PC-9 (cell line): Measurements from ENCODE around the gene LRRC1. TPM values are rescaled to one million over a fixed set of nuclear protein-coding genes. Genes with fewer than 3 reads are reported as not detected.

Experiments
- BruUV-seq: library from RNA; stranded (reverse); fragments of 400-500 nt; replicated peaks from 2 replicates; lab custom pipeline; 2021; lab: Mats Ljungman, UMichigan
- CTCF ChIA-PET: fragments of 300-600 bp; sonication (Branson Sonifier 250); formaldehyde crosslinking; loops from one replicate; lab custom pipeline; 2022; ENCODE audit warnings: antibody characterized with exemption; lab: Charles Lee
- POLR2A ChIA-PET: fragments of 300-600 bp; sonication (Branson Sonifier 250); formaldehyde crosslinking; loops from one replicate; lab custom pipeline; 2022; ENCODE audit warnings: antibody characterized with exemption; ENCODE audit not compliant: unreplicated experiment; lab: Charles Lee
- DNase-seq, 2 experiments: peaks; one replicate each; pipeline versions ENCODE4 v3.0.0 to v3.0.0-alpha.2; 2015 to 2022; ENCODE audit warnings: mixed read lengths in 1 of 2
- H2AFZ ChIP-seq: fragments of 200-600 bp; sonication (generic); 2 replicates; pipeline ENCODE4 v1.8.1; 2017; ENCODE audit warnings: antibody characterized with exemption
- H3F3A ChIP-seq: fragments of 200-600 bp; sonication (generic); 2 replicates; pipeline ENCODE4 v1.8.1; 2017; ENCODE audit warnings: antibody characterized with exemption, mild to moderate bottlenecking, low read depth; ENCODE audit not compliant: insufficient read depth
- H3K27ac ChIP-seq: fragments of 200-600 bp; sonication (generic); 2 replicates; pipeline ENCODE4 v1.6.1; 2016; ENCODE audit warnings: mixed run types
- H3K27me3 ChIP-seq: fragments of 200-600 bp; sonication (generic); 2 replicates; pipeline ENCODE4 v1.6.1; 2016; ENCODE audit warnings: low read depth, mixed run types; ENCODE audit not compliant: insufficient read depth
- H3K36me3 ChIP-seq: fragments of 200-600 bp; sonication (generic); 2 replicates; pipeline ENCODE4 v1.6.1; 2016; ENCODE audit warnings: low read depth, mixed run types
- H3K4me1 ChIP-seq: fragments of 200-600 bp; sonication (generic); replicated peaks from 2 replicates; pipeline ENCODE4 v1.6.1; 2016; ENCODE audit warnings: mixed run types; ENCODE audit not compliant: insufficient read depth
- H3K4me2 ChIP-seq: fragments of 200-600 bp; sonication (generic); 2 replicates; pipeline ENCODE4 v1.6.1; 2017; ENCODE audit warnings: mixed run types
- H3K4me3 ChIP-seq: fragments of 200-600 bp; sonication (generic); 2 replicates; pipeline ENCODE4 v1.6.1; 2016; ENCODE audit warnings: mixed run types
- H3K79me2 ChIP-seq: fragments of 200-600 bp; sonication (generic); 2 replicates; pipeline ENCODE4 v1.6.1; 2017; ENCODE audit warnings: low read depth, mixed run types
- H3K9me2 ChIP-seq: fragments of 200-600 bp; sonication (generic); 2 replicates; pipeline ENCODE4 v1.8.1; 2017; ENCODE audit warnings: mild to moderate bottlenecking; ENCODE audit not compliant: insufficient read depth
- H3K9me3 ChIP-seq: fragments of 200-600 bp; sonication (generic); 2 replicates; pipeline ENCODE4 v1.8.1; 2016; ENCODE audit warnings: low read depth; ENCODE audit not compliant: insufficient read depth
- H4K20me1 ChIP-seq: fragments of 200-600 bp; sonication (generic); 2 replicates; pipeline ENCODE4 v1.8.1; 2017; ENCODE audit not compliant: insufficient read depth
- EZH2 ChIP-seq: fragments of 200-600 bp; sonication (generic); IDR thresholded peaks from 2 replicates; pipeline ENCODE4 v1.8.0; 2017; ENCODE audit warnings: antibody characterized with exemption, low read depth
- intact Hi-C: fragments of 100-400 bp; cut with micrococcal nuclease; formaldehyde crosslinking; loops from one replicate; pipeline ENCODE4 v1.10.0; 2022; ENCODE audit not compliant: unreplicated experiment
- total RNA-seq: library from RNA; stranded (reverse); gene quantifications from 2 replicates; pipeline ENCODE4 v1.2.3, GENCODE V29; 2021
- TF ChIP-seq, protein P1 (sequence below): fragments of 200-600 bp; sonication (generic); conservative IDR thresholded peaks from 2 replicates; pipeline ENCODE4 v1.6.1; 2017; ENCODE audit warnings: mixed run types, antibody characterized with exemption, mild to moderate bottlenecking, moderate library complexity

Gene LRRC1
- total RNA-seq, 1 experiment from 2014 or later, result 26.4 TPM

DNA sequence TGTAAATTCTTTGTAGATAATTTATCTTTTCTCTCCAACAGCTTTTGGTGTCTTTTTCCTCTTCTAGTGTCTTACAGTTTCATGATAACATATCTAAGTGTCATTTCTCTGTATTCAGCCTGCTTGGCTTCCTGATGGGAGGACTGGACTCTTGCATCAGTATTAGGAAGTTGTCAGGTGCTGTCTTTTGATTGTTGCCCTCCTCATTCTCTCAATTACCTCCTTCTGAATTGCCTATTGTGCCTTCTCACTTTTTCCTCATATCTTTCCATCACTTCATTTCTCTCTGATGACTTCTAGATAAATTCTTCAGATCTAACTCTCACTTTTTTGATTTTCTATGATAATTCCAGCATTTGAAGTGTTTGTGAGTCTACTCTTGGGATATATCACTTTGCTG is 162.0 kb downstream of the LRRC1 start:
- Histone ChIP-seq H3F3A (no peaks in the 10 kb centered on the region), H3K4me1 (no peaks in the 10 kb centered on the region), H3K9me2 (no peaks in the 10 kb centered on the region), H3K4me3 (no peak overlapping the region), H3K9me3 (no peaks in the 10 kb centered on the region), H3K4me2 (no peak overlapping the region), H3K27ac (no peak overlapping the region), H3K36me3 (no peaks in the 10 kb centered on the region), H2AFZ (no peak overlapping the region), H3K79me2 (no peaks in the 10 kb centered on the region), H3K27me3 (no peaks in the 10 kb centered on the region), H4K20me1 (no peaks in the 10 kb centered on the region)
- no peak for DNase-seq
- BruUV-seq, result no TSS peak
- intact Hi-C loops, result loop anchor here (1.0 to 10.0 kb wide), 7 partner anchors 163 to 852 kb away; no protein-coding TSS in a partner anchor
- no peak for TF ChIP-seq EZH2
- TF ChIP-seq, protein P1, sequence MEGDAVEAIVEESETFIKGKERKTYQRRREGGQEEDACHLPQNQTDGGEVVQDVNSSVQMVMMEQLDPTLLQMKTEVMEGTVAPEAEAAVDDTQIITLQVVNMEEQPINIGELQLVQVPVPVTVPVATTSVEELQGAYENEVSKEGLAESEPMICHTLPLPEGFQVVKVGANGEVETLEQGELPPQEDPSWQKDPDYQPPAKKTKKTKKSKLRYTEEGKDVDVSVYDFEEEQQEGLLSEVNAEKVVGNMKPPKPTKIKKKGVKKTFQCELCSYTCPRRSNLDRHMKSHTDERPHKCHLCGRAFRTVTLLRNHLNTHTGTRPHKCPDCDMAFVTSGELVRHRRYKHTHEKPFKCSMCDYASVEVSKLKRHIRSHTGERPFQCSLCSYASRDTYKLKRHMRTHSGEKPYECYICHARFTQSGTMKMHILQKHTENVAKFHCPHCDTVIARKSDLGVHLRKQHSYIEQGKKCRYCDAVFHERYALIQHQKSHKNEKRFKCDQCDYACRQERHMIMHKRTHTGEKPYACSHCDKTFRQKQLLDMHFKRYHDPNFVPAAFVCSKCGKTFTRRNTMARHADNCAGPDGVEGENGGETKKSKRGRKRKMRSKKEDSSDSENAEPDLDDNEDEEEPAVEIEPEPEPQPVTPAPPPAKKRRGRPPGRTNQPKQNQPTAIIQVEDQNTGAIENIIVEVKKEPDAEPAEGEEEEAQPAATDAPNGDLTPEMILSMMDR, result no peak
- ChIA-PET CTCF (interaction anchor here (0.7 to 2.1 kb wide), 10 partner anchors 30 to 1097 kb away, joined by 3 to 23 read pairs (median 10); partner anchors contain the start of gene LRRC1), POLR2A (no interaction called here)

DNA sequence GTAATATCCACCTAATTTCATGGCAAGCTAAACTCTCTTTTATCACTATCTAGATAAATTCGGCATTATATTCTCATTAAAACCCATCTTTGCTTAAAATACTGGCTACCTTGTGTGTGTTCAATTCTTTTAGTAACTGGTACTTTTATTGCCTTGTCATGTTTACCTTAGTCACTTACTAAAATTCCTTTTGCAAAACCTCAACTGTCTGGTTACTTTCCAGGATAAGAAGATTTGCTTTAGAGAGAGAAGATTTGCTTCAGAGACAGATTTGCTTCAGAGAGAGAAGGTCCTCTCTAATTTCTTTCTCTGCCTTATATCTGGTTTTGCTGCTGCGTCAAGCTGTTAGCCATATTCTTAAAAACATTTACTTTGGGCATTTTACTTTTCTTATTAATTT is 164.9 kb downstream of the LRRC1 start:
- Histone ChIP-seq H3K79me2 (no peaks in the 10 kb centered on the region), H3K9me3 (no peaks in the 10 kb centered on the region), H3K27ac (no peak overlapping the region), H3K4me3 (no peak overlapping the region), H3K9me2 (no peaks in the 10 kb centered on the region), H4K20me1 (no peaks in the 10 kb centered on the region), H3K4me2 (no peak overlapping the region), H3F3A (no peaks in the 10 kb centered on the region), H3K36me3 (no peaks in the 10 kb centered on the region), H3K4me1 (no peaks in the 10 kb centered on the region), H2AFZ (no peak overlapping the region), H3K27me3 (no peaks in the 10 kb centered on the region)
- intact Hi-C loops, result loop anchor here (5.0 to 10.0 kb wide), 2 partner anchors 302 to 855 kb away; no protein-coding TSS in a partner anchor
- no TSS peak for BruUV-seq
- TF ChIP-seq, protein P1, result no peak
- ChIA-PET CTCF (no interaction called here), POLR2A (interaction anchor here (0.6 kb wide), 1 partner anchor 11 kb away, joined by 6 read pairs; no protein-coding TSS in a partner anchor)
- DNase-seq, result no peak

DNA sequence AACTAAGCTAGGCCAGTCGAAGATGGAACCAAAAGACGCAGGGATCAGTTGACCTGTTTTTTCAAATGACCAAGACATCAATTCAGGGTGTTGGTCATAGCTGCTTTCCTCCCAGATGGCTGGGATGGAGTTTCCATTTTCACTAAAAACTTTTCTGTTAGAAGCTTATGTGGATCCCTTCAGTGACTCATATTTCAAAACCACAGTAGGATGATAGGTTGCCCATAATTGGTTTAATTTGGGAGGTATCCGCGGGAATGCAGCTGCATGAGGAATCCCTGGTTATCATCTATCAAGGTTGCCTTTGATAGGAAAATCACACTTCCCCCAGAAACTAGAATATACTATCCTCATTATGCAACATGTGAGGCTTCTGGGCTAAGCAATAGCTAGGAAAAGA is 165.5 kb downstream of the LRRC1 start:
- no peaks in the 10 kb centered on the region for H3F3A ChIP-seq
- DNase-seq, result no peak

More for the DNA sequence above, 165.5 kb downstream of the LRRC1 start:
- H3K79me2 ChIP-seq, result no peaks in the 10 kb centered on the region
- H3K27ac ChIP-seq, result no peak overlapping the region
- CTCF ChIA-PET, result no interaction called here
- H2AFZ ChIP-seq, result no peak overlapping the region
- TF ChIP-seq EZH2, result no peak
- TF ChIP-seq, protein P1, result no peak
- no peaks in the 10 kb centered on the region for H3K36me3 ChIP-seq
- H3K9me2 ChIP-seq, result no peaks in the 10 kb centered on the region
- H3K4me2 ChIP-seq, result no peak overlapping the region
- no TSS peak for BruUV-seq
- no peaks in the 10 kb centered on the region for H3K9me3 ChIP-seq
- no peak overlapping the region for H3K4me3 ChIP-seq
- POLR2A ChIA-PET, result no interaction called here
- H3K4me1 ChIP-seq, result no peaks in the 10 kb centered on the region
- no peaks in the 10 kb centered on the region for H3K27me3 ChIP-seq
- H4K20me1 ChIP-seq, result no peaks in the 10 kb centered on the region
- intact Hi-C loops, result no loop called here
